NCI-H226 (cell line): Measurements from ENCODE around the gene LAMA3.

ENCODE experiments used
- DNase-seq: peaks from one replicate; pipeline ENCODE4 v3.0.0-alpha.2; 2015

Gene LAMA3

GRCh38 chr18:23880931-23881617 is 191.8 kb downstream of the LAMA3 start:
- no peak for DNase-seq

- no peak for DNase-seq
Measured at GRCh38 chr18:23881778-23882177, 192.5 kb downstream of the LAMA3 start.

- no peak for DNase-seq
Measured at GRCh38 chr18:23882616-23883276, 193.5 kb downstream of the LAMA3 start.

GRCh38 chr18:23883277-23883790 is 194.1 kb downstream of the LAMA3 start:
- DNase-seq = no peak

GRCh38 chr18:23884681-23885375 is 195.6 kb downstream of the LAMA3 start:
- DNase-seq = no peak

- DNase-seq = no peak
Measured at GRCh38 chr18:23885750-23886149, 196.5 kb downstream of the LAMA3 start.

GRCh38 chr18:23887035-23887434 is 197.8 kb downstream of the LAMA3 start:
- DNase-seq = no peak

- DNase-seq = no peak
Measured at GRCh38 chr18:23887493-23887892, 198.2 kb downstream of the LAMA3 start.

- no peak for DNase-seq
Measured at GRCh38 chr18:23888881-23889280, 199.6 kb downstream of the LAMA3 start.

GRCh38 chr18:23889907-23890306 is 200.7 kb downstream of the LAMA3 start:
- no peak for DNase-seq

GRCh38 chr18:23890589-23890988 is 201.3 kb downstream of the LAMA3 start:
- peak; percentile 34 for DNase-seq

GRCh38 chr18:23893653-23894052 is 204.4 kb downstream of the LAMA3 start:
- DNase-seq = no peak

- no peak for DNase-seq
Measured at GRCh38 chr18:23894661-23895175, 205.5 kb downstream of the LAMA3 start.

- DNase-seq = no peak
Measured at GRCh38 chr18:23897291-23897690, 208.0 kb downstream of the LAMA3 start.

GRCh38 chr18:23897733-23898132 is 208.5 kb downstream of the LAMA3 start:
- no peak for DNase-seq

- DNase-seq = no peak
Measured at GRCh38 chr18:23900994-23901393, 211.7 kb downstream of the LAMA3 start.

- no peak for DNase-seq
Measured at GRCh38 chr18:23902396-23902795, 213.1 kb downstream of the LAMA3 start.

GRCh38 chr18:23903971-23904370 is 214.7 kb downstream of the LAMA3 start:
- DNase-seq = no peak

GRCh38 chr18:23906658-23907057 is 217.4 kb downstream of the LAMA3 start:
- no peak for DNase-seq

- DNase-seq = no peak
Measured at GRCh38 chr18:23908827-23909226, 219.6 kb downstream of the LAMA3 start.

- no peak for DNase-seq
Measured at GRCh38 chr18:23910032-23910431, 220.8 kb downstream of the LAMA3 start.

- DNase-seq = peak; percentile 37
Measured at GRCh38 chr18:23912356-23912755, 223.1 kb downstream of the LAMA3 start.

- DNase-seq = no peak
Measured at GRCh38 chr18:23916338-23916737, 227.1 kb downstream of the LAMA3 start.
